Transverse colon (tissue), 4 donors: ENCODE results near the gene CRTAP. TPM values are rescaled to one million over a fixed set of nuclear protein-coding genes. Genes with fewer than 3 reads are reported as not detected.

ENCODE experiments used
- DNase-seq: peaks from one replicate; pipeline ENCODE4 v3.0.0-alpha.2; 2019
- H3K27ac ChIP-seq, 4 donors: fragments of 200-600 bp; sonication (generic); 2 replicates each; pipeline ENCODE4 v1.5.1; 2016 to 2018; ENCODE audit warnings: inconsistent platforms in 4 of 4
- H3K27me3 ChIP-seq: fragments of 200-600 bp; sonication (generic); 2 replicates; pipeline ENCODE4 v1.5.1; 2017; ENCODE audit warnings: inconsistent platforms
- H3K36me3 ChIP-seq, 4 donors: fragments of 200-600 bp; sonication (generic); 2 replicates each; pipeline ENCODE4 v1.5.1; 2017 to 2019; ENCODE audit warnings: inconsistent platforms in 4 of 4
- H3K4me1 ChIP-seq, 4 donors: fragments of 200-600 bp; sonication (generic); 2 replicates each; pipeline ENCODE4 v1.5.1; 2017 to 2020; ENCODE audit warnings: inconsistent platforms in 4 of 4
- H3K4me3 ChIP-seq, 4 donors: fragments of 200-600 bp; sonication (generic); 1 replicate in 1 of 4; 2 replicates in 3 of 4; pipeline versions ENCODE4 v1.5.1 to v1.6.1; 2017 to 2019; ENCODE audit warnings: inconsistent platforms in 4 of 4
- H3K9me3 ChIP-seq, 2 donors: fragments of 200-600 bp; sonication (generic); 2 replicates each; pipeline ENCODE4 v1.5.1; 2017 to 2019; ENCODE audit warnings: inconsistent platforms in 2 of 2
- EP300 ChIP-seq: sonication (generic); formaldehyde crosslinking; IDR thresholded peaks from one replicate; pipeline ENCODE4 v1.6.1; 2017; ENCODE audit warnings: antibody characterized with exemption, low read depth
- POLR2A ChIP-seq: fragments of 450-650 bp; IDR thresholded peaks from one replicate; pipeline ENCODE4 v1.6.1; 2016; ENCODE audit warnings: antibody characterized with exemption, mild to moderate bottlenecking, moderate library complexity
- POLR2AphosphoS5 ChIP-seq, 3 donors: sonication (generic); formaldehyde crosslinking; IDR thresholded peaks; one replicate each; pipeline ENCODE4 v1.6.1; 2016; ENCODE audit warnings: antibody characterized with exemption in 3 of 3
- WGBS, 2 donors: methylation state at CpG; one replicate each; pipeline ENCODE4 v1.1.5; 2018; ENCODE audit warnings: low coverage in 1 of 2; 5-methylcytosine and 5-hydroxymethylcytosine counted together
- in situ Hi-C, 4 donors: fragments of 200-750 bp; cut with MboI; loops; one replicate each; pipeline versions ENCODE4 v1.15.0 to v1.15.1; 2017; ENCODE audit warnings: low sequenced_read_pairs in 3 of 4, low pct_ligation_motif_present in 1 of 4, low pct_unique_long_range_greater_than_20kb in 1 of 4
- intact Hi-C: fragments of 100-400 bp; cut with DNase I; formaldehyde crosslinking; loops from one replicate; pipeline ENCODE4 v1.15.1; 2023; ENCODE audit warnings: low total_unique reads
- total RNA-seq, 4 donors: library from RNA; depleted of rRNA; stranded (reverse); fragments of >200 nt; gene quantifications; one replicate each; pipeline ENCODE4 v1.1.0, GENCODE V29; 2016
- TF ChIP-seq, protein P1 (sequence below), 5 experiments: fragments of 200-600 bp in 3 of 5; fragments of 450-650 bp in 2 of 5; sonication (generic) in 3 of 5; IDR thresholded peaks; 1 replicate in 2 of 5; 2 replicates in 3 of 5; pipeline ENCODE4 v1.5.1; 2016 to 2017; ENCODE audit warnings: antibody characterized with exemption in 5 of 5, inconsistent platforms in 3 of 5, mild to moderate bottlenecking in 2 of 5, moderate library complexity in 1 of 5

Gene CRTAP
- total RNA-seq, 4 donors from 2014 or later: 71.1 to 138 (median 88.8) TPM

DNA sequence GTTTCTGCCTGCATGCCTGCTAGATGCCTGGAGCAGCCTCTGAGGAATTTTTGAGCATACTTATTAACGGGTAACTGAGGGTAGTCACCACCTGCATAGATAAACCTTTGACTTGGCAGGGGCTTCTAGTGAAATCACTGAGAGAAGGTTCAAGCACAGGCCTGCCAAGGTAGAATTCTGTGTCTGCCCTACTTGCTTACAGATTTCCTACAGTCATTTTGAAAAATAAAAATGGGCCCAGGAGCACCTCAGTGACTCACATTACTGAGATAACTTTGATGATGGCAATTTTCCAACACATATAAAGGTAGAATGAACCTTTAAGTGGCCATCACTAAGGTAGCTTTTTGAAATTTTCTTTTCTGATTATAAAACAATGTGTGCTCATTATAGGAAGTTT, 10.8 kb downstream of the CRTAP start:
- WGBS, 2 donors: 100% methylated on average over 1 of the region's 1 CpG
- Histone ChIP-seq H3K36me3 (peaks cover 0 to 52% (median 18%) of the 10 kb centered on the region in 4 donors), H3K4me1 (peaks cover 0 to 2% (median 0%) of the 10 kb centered on the region in 4 donors), H3K27ac (no peak overlapping the region), H3K4me3 (no peak overlapping the region), H3K27me3 (no peaks in the 10 kb centered on the region), H3K9me3 (no peaks in the 10 kb centered on the region)
- in situ Hi-C loops (loop anchor here (10.0 to 25.0 kb wide), 3 partner anchors 238 to 663 kb away; partner anchors contain the start of gene PDCD6IP (in 2 of the 4)), intact Hi-C loops (no loop called here)
- DNase-seq: no peak
- no peak for TF ChIP-seq POLR2A
- no peak for TF ChIP-seq EP300
- TF ChIP-seq, protein P1, sequence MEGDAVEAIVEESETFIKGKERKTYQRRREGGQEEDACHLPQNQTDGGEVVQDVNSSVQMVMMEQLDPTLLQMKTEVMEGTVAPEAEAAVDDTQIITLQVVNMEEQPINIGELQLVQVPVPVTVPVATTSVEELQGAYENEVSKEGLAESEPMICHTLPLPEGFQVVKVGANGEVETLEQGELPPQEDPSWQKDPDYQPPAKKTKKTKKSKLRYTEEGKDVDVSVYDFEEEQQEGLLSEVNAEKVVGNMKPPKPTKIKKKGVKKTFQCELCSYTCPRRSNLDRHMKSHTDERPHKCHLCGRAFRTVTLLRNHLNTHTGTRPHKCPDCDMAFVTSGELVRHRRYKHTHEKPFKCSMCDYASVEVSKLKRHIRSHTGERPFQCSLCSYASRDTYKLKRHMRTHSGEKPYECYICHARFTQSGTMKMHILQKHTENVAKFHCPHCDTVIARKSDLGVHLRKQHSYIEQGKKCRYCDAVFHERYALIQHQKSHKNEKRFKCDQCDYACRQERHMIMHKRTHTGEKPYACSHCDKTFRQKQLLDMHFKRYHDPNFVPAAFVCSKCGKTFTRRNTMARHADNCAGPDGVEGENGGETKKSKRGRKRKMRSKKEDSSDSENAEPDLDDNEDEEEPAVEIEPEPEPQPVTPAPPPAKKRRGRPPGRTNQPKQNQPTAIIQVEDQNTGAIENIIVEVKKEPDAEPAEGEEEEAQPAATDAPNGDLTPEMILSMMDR (IDR thresholded peaks at IDR 0.05): no peak
- TF ChIP-seq POLR2AphosphoS5 (IDR thresholded peaks at IDR 0.05): no peak

DNA sequence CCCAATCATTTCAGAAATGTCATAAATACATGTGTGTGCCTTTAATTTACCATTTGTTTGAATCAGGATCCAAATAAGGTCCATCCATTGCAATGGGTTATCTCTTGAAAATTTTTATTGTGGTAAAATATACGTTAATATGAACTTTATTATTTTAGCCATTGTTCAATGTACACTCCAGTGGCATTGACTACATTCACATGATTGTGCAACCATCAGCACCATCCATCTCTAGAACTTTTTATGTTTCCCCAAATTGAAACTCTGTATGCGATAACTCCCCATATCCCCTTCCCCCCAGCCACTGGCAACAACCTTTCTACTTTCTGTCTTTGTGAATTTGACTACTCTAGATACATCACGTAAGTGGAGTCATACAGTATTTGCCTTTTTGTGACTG, 12.0 kb downstream of the CRTAP start:
- H3K4me1 ChIP-seq: no peaks in the 10 kb centered on the region
- peaks cover 0 to 45% (median 17%) of the 10 kb centered on the region in 4 donors for H3K36me3 ChIP-seq
- WGBS, 2 donors: 90% methylated on average over 3 of the region's 3 CpGs
- DNase-seq: no peak
- no peaks in the 10 kb centered on the region for H3K27me3 ChIP-seq
- no peak for TF ChIP-seq POLR2A
- TF ChIP-seq, protein P1 (IDR thresholded peaks at IDR 0.05): no peak
- in situ Hi-C loops (loop anchor here in 3 of 4 donors (10.0 to 25.0 kb wide), 3 partner anchors 236 to 661 kb away; partner anchors contain the start of gene PDCD6IP (in 1 of the 3)), intact Hi-C loops (no loop called here)
- no peak overlapping the region for H3K4me3 ChIP-seq
- H3K27ac ChIP-seq: no peak overlapping the region
- H3K9me3 ChIP-seq: no peaks in the 10 kb centered on the region

DNA sequence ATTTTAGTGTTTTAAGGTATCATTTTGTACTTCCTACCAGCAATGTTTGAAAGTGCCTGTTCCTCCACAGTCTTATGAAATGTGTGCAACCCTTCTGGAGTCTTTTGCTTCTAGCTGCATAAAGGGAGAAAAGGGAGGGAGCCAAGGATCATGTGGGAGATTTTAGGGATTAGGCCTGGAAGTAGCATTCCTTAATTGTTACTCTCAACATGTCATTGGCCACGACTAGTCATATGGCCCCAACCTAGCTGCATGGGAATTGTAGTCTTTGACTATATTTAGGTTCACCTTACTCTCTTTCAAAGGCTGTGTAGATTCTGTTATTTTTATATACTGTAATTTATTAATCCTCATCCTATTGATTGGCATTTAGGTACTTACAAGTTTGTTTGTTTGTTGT, 14.9 kb downstream of the CRTAP start:
- Histone ChIP-seq H3K4me1 (no peaks in the 10 kb centered on the region), H3K4me3 (no peak overlapping the region), H3K27me3 (no peaks in the 10 kb centered on the region), H3K9me3 (no peaks in the 10 kb centered on the region), H3K36me3 (peaks cover 0 to 45% (median 22%) of the 10 kb centered on the region in 4 donors), H3K27ac (no peak overlapping the region)
- intact Hi-C loops: no loop called here
- TF ChIP-seq POLR2A: no peak
- no peak for DNase-seq
- 55 to 86% methylated on average over 1 of the region's 1 CpG for WGBS, 2 donors
- in situ Hi-C loops: loop anchor here in 3 of 4 donors (10.0 to 25.0 kb wide), 3 partner anchors 234 to 659 kb away; partner anchors contain the start of gene PDCD6IP (in 1 of the 3)

DNA sequence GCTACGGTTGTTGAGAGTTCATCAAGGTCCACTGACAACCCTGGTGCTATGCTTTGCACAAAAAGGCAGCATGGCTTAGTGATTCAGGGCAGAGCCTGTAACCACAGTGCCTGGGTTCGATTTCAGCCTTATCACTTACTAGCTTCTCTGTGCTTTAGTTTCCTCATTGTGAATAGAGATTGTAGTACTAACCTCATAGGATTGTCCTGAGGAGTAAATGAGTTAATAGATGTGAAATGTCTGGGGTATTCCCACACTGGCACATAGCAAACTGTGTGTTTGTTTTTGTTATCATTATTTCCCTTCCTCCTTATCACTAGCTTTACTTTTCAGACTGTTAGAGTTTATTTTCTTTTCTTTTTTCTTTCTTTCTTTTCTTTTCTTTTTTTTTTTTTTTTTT, 16.3 kb downstream of the CRTAP start:
- in situ Hi-C loops (loop anchor here in 3 of 4 donors (10.0 to 25.0 kb wide), 4 partner anchors 232 to 657 kb away; partner anchors contain the start of gene PDCD6IP (in 1 of the 3)), intact Hi-C loops (loop anchor here (5.0 kb wide), 1 partner anchor 242 kb away; no protein-coding TSS in a partner anchor)
- Histone ChIP-seq H3K9me3 (no peaks in the 10 kb centered on the region), H3K4me3 (no peak overlapping the region), H3K36me3 (peaks cover 0 to 45% (median 21%) of the 10 kb centered on the region in 4 donors), H3K27ac (no peak overlapping the region), H3K4me1 (no peaks in the 10 kb centered on the region), H3K27me3 (no peaks in the 10 kb centered on the region)
- TF ChIP-seq EP300 (no peak), POLR2A (no peak), POLR2AphosphoS5 (IDR thresholded peaks at IDR 0.05) (no peak)
- TF ChIP-seq, protein P1 (IDR thresholded peaks at IDR 0.05): no peak
- no peak for DNase-seq
- 64% methylated on average over 2 of the region's 2 CpGs; no CpG with 5 or more reads in 1 of the 2 donors for WGBS, 2 donors
